Activated CD8-positive, alpha-beta memory T cell treated with anti-CD3 and anti-CD28 coated beads, Interleukin-2, amount 50 U/mL, for 1 hour (primary cell): ENCODE data around the gene ZFP36L1.
A peak's percentile ranks its signal among the peaks of the same experiment; 100 is the strongest.
"Not testable (repeated sequence)": the region's sequence is repeated elsewhere in the genome, so short reads cannot be mapped to it uniquely, and the experiment has no call there.

Experiments used
- DNase-seq: peaks from one replicate; pipeline ENCODE4 v3.0.0-alpha.2; 2020; ENCODE audit errors: extremely low read depth

ZFP36L1 gene

GRCh38 chr14:68784226-68784910 lies 8.5 kb downstream of the ZFP36L1 start:
- no peak for DNase-seq

- DNase-seq: no peak
Observed at GRCh38 chr14:68783408-68784225, 9.2 kb downstream of the ZFP36L1 start.

GRCh38 chr14:68782091-68782981 lies 10.5 kb downstream of the ZFP36L1 start:
- no peak for DNase-seq

DNA sequence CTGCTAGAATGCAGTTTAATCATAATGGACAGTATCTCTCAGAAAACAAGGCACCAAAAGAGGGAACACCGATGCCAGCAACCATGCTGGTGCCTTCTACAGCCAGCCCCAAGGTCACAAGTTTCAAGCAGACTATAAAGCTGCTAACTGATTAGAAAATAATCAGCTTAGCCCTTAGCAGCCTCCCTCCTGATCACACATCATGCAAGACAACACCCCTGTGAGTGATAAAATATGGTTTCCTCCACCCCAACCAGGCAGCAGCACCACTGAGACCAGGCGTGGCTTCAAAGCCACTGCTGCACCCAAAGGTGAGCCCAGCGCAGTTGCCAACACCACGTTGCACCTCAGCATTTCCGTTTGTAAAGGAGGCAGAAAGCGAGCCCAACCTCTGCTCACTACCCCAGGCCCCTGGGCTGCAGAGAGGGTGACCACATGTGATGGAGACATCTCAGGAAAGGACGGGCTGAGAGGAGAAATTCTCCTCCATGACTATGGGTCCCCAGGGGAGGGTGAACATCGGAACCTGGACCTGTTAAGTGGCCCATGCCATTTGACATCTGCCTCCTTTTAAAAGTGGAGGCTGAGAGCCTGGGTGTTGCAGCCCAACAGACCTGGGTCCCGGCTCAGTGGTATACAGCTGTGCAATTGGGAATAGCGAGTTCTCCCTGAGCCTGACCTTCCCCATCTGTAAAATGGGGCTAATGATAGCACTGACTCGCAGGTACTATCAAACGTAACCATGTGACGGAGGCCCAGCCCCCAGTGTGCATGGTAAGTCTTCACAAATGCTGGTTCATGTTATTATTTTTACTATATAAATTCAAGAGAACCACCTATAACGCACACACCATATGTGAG lies 11.5 kb downstream of the ZFP36L1 start:
- no peak for DNase-seq

- DNase-seq: no peak
Observed at GRCh38 chr14:68780358-68781160, 12.3 kb downstream of the ZFP36L1 start.

GRCh38 chr14:68779761-68780323 lies 13.0 kb downstream of the ZFP36L1 start:
- DNase-seq: peak; percentile 71

GRCh38 chr14:68777644-68778043 lies 15.2 kb downstream of the ZFP36L1 start:
- DNase-seq: no peak

DNA sequence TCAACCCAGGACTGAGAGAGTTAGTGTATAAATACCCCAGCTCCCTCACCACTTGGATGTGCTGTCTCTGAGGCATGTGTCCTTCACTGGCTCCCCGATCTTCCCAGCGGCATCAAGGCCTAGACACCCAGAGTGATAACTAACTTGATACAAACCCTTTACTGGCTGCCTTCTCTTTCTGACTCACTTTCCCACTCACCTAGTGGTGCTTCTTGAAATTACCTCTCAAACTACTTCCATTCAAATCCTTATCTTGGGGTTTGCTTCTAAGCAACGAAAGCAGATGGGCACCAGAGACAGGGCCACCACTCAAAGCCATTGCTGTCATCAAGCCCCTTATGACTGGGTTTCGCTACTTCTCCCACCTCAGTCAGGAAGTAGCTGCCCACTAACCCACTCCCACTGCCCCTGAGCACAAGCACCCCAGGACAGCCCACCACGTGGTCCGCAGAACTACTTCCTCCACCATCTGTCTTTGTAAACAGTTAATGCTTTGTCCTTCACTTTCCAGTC lies 17.2 kb downstream of the ZFP36L1 start:
- no peak for DNase-seq

- DNase-seq: no peak
Observed at GRCh38 chr14:68774771-68775613, 17.9 kb downstream of the ZFP36L1 start.

DNA sequence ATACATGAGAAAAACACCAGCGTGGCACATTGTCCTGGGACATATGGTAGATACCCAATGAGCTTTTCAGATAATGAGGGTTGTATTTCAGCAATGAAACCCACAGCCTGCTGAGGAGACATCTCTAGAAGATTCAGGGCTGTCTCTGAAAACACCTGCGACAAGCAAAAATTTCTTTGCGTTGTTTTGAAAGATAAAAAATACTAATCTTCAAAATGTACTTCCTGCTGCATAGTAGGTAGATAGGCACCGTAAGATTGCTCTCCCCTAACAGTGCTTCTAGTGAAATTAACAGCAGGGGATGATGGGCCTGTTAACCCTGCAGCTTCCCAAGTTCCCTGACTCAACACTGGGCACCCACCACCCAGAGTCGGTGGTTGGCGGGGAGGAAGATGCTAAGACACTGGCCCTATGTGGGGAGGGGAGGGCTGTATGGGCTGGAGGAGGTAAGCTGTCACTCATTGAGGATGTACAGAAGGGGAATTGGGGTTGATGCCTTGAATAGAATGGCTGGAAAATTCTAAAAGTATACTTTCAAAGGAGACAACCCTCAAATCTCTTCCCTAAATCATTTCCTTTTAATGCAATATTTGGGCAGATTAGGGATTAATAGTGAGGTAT lies 20.0 kb downstream of the ZFP36L1 start:
- no peak for DNase-seq

GRCh38 chr14:68771631-68772030 lies 21.2 kb downstream of the ZFP36L1 start:
- no peak for DNase-seq

GRCh38 chr14:68770553-68771286 lies 22.1 kb downstream of the ZFP36L1 start:
- no peak for DNase-seq

DNA sequence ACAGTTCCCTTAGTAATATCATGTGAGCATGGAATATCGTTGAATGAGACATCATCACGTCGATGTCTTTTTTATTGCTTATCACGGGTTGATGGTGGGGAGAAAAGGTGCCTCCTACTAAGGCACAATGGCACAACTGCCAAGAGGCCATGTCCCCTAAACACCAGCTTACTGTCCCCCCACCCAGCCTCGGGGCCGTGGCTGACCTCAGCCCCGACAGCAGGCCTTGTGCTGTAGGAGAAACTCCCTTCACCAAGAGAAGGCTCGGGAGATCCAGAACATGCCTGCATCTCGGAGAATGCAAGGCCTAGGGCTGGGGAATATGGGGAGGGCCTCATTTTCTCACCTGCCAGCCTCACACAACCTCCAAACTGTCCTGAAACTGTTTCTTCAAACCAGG lies 22.8 kb downstream of the ZFP36L1 start:
- no peak for DNase-seq

- DNase-seq: no peak
Observed at GRCh38 chr14:68768316-68768715, 24.6 kb downstream of the ZFP36L1 start.

- DNase-seq: no peak
Observed at GRCh38 chr14:68767248-68767645, 25.6 kb downstream of the ZFP36L1 start.

GRCh38 chr14:68766299-68767247 lies 26.3 kb downstream of the ZFP36L1 start:
- no peak for DNase-seq

- not testable (repeated sequence) for DNase-seq
Observed at GRCh38 chr14:68763843-68764242, 29.0 kb downstream of the ZFP36L1 start.
